GM12878 (cell line): ENCODE data around the gene CDC37L1. TPM values are rescaled to one million over a fixed set of nuclear protein-coding genes. Genes with fewer than 3 reads are reported as not detected.

Experiments used
- polyA plus RNA-seq, 11 experiments: library from polyadenylated mRNA; depleted of rRNA in 4 of 11; unstranded in 6 of 11; stranded (reverse) in 5 of 11; fragments of >200 nt; fragmentation: Nextera tagmentation in 4 of 11; fragmentation: Illumina TruSeq in 1 of 11; extraction: Ambion mirVana in 4 of 11; extraction: Trizol in 1 of 11; gene quantifications; 1 replicate in 1 of 11; 2 replicates in 10 of 11; pipeline versions ENCODE4 v1.2.1 to v1.2.3, GENCODE V29; 2011 to 2016; ENCODE audit warnings: inconsistent platforms in 2 of 11, missing spikeins in 2 of 11, low read depth in 1 of 11
- total RNA-seq, 4 experiments: library from RNA; depleted of rRNA in 3 of 4; stranded (reverse); fragments of >200 nt in 3 of 4; fragmentation: Illumina TruSeq in 1 of 4; extraction: Trizol in 1 of 4; gene quantifications; 2 replicates each; pipeline versions ENCODE4 v1.2.1 to v1.2.3, GENCODE V29; 2013 to 2021
- TF ChIP-seq, protein P1 (sequence below): fragments of 450-650 bp; IDR thresholded peaks from 2 replicates; pipeline ENCODE4 v1.6.1; 2017; ENCODE audit warnings: mild to moderate bottlenecking, moderate library complexity
- TF ChIP-seq, protein P2 (sequence below): fragments of 450-650 bp; IDR thresholded peaks from 2 replicates; pipeline ENCODE4 v1.6.1; 2017; ENCODE audit warnings: mild to moderate bottlenecking, moderate library complexity

Gene CDC37L1
- total and polyA plus RNA-seq, 10 of the 15 experiments (the other 5 are each of a cell fraction or from before 2014, with no cell fraction given), result 2.2 to 16.6 (median 8.2) TPM

DNA sequence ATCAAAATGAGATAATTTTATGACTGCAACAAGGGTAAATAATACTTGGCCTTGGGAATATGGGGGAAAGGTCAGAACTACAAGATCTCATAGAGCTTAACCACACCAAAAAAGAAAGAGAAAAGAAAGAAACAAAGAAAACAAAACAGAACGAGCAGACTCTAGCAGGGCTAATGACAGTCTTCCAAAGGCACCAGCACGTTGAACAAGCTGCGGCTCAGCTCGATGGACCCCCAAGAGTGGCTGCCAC lies 60.9 kb downstream of the CDC37L1 start (continued):
- TF ChIP-seq, protein P1, sequence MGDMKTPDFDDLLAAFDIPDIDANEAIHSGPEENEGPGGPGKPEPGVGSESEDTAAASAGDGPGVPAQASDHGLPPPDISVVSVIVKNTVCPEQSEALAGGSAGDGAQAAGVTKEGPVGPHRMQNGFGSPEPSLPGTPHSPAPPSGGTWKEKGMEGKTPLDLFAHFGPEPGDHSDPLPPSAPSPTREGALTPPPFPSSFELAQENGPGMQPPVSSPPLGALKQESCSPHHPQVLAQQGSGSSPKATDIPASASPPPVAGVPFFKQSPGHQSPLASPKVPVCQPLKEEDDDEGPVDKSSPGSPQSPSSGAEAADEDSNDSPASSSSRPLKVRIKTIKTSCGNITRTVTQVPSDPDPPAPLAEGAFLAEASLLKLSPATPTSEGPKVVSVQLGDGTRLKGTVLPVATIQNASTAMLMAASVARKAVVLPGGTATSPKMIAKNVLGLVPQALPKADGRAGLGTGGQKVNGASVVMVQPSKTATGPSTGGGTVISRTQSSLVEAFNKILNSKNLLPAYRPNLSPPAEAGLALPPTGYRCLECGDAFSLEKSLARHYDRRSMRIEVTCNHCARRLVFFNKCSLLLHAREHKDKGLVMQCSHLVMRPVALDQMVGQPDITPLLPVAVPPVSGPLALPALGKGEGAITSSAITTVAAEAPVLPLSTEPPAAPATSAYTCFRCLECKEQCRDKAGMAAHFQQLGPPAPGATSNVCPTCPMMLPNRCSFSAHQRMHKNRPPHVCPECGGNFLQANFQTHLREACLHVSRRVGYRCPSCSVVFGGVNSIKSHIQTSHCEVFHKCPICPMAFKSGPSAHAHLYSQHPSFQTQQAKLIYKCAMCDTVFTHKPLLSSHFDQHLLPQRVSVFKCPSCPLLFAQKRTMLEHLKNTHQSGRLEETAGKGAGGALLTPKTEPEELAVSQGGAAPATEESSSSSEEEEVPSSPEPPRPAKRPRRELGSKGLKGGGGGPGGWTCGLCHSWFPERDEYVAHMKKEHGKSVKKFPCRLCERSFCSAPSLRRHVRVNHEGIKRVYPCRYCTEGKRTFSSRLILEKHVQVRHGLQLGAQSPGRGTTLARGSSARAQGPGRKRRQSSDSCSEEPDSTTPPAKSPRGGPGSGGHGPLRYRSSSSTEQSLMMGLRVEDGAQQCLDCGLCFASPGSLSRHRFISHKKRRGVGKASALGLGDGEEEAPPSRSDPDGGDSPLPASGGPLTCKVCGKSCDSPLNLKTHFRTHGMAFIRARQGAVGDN, result no peak
- TF ChIP-seq, protein P2, sequence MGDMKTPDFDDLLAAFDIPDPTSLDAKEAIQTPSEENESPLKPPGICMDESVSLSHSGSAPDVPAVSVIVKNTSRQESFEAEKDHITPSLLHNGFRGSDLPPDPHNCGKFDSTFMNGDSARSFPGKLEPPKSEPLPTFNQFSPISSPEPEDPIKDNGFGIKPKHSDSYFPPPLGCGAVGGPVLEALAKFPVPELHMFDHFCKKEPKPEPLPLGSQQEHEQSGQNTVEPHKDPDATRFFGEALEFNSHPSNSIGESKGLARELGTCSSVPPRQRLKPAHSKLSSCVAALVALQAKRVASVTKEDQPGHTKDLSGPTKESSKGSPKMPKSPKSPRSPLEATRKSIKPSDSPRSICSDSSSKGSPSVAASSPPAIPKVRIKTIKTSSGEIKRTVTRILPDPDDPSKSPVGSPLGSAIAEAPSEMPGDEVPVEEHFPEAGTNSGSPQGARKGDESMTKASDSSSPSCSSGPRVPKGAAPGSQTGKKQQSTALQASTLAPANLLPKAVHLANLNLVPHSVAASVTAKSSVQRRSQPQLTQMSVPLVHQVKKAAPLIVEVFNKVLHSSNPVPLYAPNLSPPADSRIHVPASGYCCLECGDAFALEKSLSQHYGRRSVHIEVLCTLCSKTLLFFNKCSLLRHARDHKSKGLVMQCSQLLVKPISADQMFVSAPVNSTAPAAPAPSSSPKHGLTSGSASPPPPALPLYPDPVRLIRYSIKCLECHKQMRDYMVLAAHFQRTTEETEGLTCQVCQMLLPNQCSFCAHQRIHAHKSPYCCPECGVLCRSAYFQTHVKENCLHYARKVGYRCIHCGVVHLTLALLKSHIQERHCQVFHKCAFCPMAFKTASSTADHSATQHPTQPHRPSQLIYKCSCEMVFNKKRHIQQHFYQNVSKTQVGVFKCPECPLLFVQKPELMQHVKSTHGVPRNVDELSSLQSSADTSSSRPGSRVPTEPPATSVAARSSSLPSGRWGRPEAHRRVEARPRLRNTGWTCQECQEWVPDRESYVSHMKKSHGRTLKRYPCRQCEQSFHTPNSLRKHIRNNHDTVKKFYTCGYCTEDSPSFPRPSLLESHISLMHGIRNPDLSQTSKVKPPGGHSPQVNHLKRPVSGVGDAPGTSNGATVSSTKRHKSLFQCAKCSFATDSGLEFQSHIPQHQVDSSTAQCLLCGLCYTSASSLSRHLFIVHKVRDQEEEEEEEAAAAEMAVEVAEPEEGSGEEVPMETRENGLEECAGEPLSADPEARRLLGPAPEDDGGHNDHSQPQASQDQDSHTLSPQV, result no peak
